Measurements from ENCODE around the gene LSM14B.

Gene LSM14B

GRCh38 chr20:62162765-62163484, 40.6 kb downstream of the LSM14B start:
- no peak for DNase-seq (ENCODE audit: low read depth in 2 of 2, low spot score in 1 of 2)

- DNase-seq (ENCODE audit: low read depth in 2 of 2, low spot score in 1 of 2): no peak
These were observed 41.2 kb downstream of the LSM14B start for GRCh38 chr20:62163485-62163865.

- no peak for DNase-seq (ENCODE audit: low read depth in 2 of 2, low spot score in 1 of 2)
These were observed 41.9 kb downstream of the LSM14B start for GRCh38 chr20:62163986-62164762.

GRCh38 chr20:62164879-62165761, 42.8 kb downstream of the LSM14B start:
- DNase-seq (ENCODE audit: low read depth in 2 of 2, low spot score in 1 of 2): no peak

- DNase-seq (ENCODE audit: low read depth in 2 of 2, low spot score in 1 of 2): no peak
These were observed 43.6 kb downstream of the LSM14B start for GRCh38 chr20:62165762-62166399.

- DNase-seq (ENCODE audit: low read depth in 2 of 2, low spot score in 1 of 2): no peak
These were observed 45.2 kb downstream of the LSM14B start for GRCh38 chr20:62167474-62167873.

GRCh38 chr20:62168061-62168460, 45.8 kb downstream of the LSM14B start:
- DNase-seq (ENCODE audit: low read depth in 2 of 2, low spot score in 1 of 2): no peak

- no peak for DNase-seq (ENCODE audit: low read depth in 2 of 2, low spot score in 1 of 2)
These were observed 46.7 kb downstream of the LSM14B start for GRCh38 chr20:62168890-62169435.

- no peak for DNase-seq (ENCODE audit: low read depth in 2 of 2, low spot score in 1 of 2)
These were observed 48.3 kb downstream of the LSM14B start for GRCh38 chr20:62170536-62170935.

GRCh38 chr20:62171245-62171644, 49.0 kb downstream of the LSM14B start:
- no peak for DNase-seq (ENCODE audit: low read depth in 2 of 2, low spot score in 1 of 2)

GRCh38 chr20:62172666-62173065, 50.4 kb downstream of the LSM14B start:
- no peak for DNase-seq (ENCODE audit: low read depth in 2 of 2, low spot score in 1 of 2)

- no peak for DNase-seq (ENCODE audit: low read depth in 2 of 2, low spot score in 1 of 2)
These were observed 51.9 kb downstream of the LSM14B start for GRCh38 chr20:62174021-62174804.

GRCh38 chr20:62174870-62175624, 52.8 kb downstream of the LSM14B start:
- DNase-seq (ENCODE audit: low read depth in 2 of 2, low spot score in 1 of 2): no peak

GRCh38 chr20:62175711-62176110, 53.4 kb downstream of the LSM14B start:
- no peak for DNase-seq (ENCODE audit: low read depth in 2 of 2, low spot score in 1 of 2)

GRCh38 chr20:62176866-62177265, 54.6 kb downstream of the LSM14B start:
- no peak for DNase-seq (ENCODE audit: low read depth in 2 of 2, low spot score in 1 of 2)

- no peak for DNase-seq (ENCODE audit: low read depth in 2 of 2, low spot score in 1 of 2)
These were observed 55.0 kb downstream of the LSM14B start for GRCh38 chr20:62177307-62177706.

GRCh38 chr20:62178316-62179161, 56.3 kb downstream of the LSM14B start:
- no peak for DNase-seq (ENCODE audit: low read depth in 2 of 2, low spot score in 1 of 2)

- DNase-seq (ENCODE audit: low read depth in 2 of 2, low spot score in 1 of 2): no peak
These were observed 56.9 kb downstream of the LSM14B start for GRCh38 chr20:62179162-62179504.

- DNase-seq (ENCODE audit: low read depth in 2 of 2, low spot score in 1 of 2): no peak
These were observed 59.5 kb downstream of the LSM14B start for GRCh38 chr20:62181808-62182207.

All from stimulated activated CD8-positive, alpha-beta memory T cell treated with anti-CD3 and anti-CD28 coated beads, Interleukin-4, amount 100 ng/mL, for 4 hours (primary cell).